Kidney tubule cell (primary cell): ENCODE measurements around the gene BCAR1.
"Not testable (repeated sequence)": the region's sequence is repeated elsewhere in the genome, so short reads cannot be mapped to it uniquely, and the experiment has no call there.

Experiments
- DNase-seq: peaks from one replicate; pipeline ENCODE4 v3.0.0-alpha.2; 2018; ENCODE audit warnings: low spot score

The BCAR1 gene, protein sequence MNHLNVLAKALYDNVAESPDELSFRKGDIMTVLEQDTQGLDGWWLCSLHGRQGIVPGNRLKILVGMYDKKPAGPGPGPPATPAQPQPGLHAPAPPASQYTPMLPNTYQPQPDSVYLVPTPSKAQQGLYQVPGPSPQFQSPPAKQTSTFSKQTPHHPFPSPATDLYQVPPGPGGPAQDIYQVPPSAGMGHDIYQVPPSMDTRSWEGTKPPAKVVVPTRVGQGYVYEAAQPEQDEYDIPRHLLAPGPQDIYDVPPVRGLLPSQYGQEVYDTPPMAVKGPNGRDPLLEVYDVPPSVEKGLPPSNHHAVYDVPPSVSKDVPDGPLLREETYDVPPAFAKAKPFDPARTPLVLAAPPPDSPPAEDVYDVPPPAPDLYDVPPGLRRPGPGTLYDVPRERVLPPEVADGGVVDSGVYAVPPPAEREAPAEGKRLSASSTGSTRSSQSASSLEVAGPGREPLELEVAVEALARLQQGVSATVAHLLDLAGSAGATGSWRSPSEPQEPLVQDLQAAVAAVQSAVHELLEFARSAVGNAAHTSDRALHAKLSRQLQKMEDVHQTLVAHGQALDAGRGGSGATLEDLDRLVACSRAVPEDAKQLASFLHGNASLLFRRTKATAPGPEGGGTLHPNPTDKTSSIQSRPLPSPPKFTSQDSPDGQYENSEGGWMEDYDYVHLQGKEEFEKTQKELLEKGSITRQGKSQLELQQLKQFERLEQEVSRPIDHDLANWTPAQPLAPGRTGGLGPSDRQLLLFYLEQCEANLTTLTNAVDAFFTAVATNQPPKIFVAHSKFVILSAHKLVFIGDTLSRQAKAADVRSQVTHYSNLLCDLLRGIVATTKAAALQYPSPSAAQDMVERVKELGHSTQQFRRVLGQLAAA

DNA sequence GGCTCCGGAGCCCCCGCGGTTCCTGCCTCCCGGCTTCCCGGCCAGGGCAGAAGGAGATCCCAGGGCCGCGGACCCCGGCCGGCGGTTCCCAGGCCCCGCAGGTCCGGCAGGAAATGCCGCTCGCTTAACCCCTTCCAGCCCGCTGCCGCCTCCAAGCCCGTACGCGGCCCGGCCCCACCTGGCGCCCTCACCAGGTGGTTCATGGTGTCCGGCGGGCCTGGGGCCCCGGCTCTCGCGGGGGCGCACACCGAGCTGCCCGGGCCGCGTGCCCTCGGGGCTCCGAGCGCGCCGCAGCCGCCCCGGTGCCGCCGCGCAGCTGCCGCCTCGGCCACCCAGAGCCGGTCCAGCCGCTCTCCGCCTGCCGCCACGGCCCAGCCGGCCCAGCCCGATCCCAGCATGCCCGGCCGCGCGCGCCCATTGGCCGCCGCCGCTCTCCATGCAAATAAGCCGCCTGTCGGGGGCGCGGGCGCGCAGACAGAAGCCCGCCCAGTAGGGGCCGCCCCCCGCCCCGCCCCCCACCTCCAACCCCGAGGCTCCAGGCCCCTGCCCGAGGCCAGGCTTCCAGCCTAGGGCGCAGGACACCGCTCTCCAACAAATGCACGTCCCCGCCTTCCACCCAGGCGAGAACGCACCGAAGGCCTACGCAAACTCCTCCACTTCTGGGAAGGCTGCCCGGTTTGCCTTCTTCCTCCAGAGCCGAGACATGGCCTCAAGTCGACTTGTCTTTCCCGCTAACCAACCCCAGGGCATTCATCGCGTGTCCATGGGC is at the start of gene BCAR1:
BCAR1 (minus strand) TSS at position 345 of the 769 bp plus-strand sequence; CDS start at position 203, 142 bp downstream.
- DNase-seq = peak; percentile 93

DNA sequence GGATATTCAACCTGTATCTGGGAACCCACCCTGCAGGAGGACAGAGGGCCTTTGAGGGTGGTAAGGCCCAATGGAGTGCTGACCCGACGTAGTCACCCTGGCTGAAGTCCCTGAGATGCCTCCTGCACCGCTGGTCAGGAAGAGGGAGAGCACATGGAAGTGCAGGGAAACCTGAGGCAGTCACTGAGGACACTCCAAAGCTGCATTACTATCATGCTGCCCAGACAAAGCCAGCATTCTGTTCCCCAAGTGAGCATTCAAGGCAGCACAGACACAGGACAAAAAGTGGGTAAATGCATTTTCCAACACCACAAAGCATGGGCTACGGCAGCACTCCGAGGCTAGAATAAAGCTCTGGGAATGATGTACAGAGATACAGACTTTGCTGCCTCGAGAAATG is 46.8 kb upstream of the BCAR1 start:
- no peak for DNase-seq

DNA sequence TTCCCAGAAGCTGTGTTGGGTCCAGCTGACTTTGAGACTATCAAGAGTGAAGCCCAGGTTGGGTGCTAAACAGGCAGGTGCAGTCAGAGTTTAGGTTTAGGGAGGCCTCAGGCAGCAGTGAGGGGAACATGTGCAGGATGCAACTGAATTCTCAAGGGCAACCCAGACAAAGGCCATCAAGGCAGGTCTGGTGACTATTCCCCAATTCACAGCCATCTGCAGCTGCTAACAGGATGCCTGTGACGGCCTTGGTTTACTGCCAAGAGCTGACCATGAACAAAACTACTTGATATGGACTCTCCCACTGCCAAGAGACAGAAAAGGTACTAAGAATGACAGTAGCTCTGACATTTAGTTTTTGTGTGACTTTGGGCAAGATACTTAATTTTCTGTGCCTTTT is 45.2 kb upstream of the BCAR1 start:
- no peak for DNase-seq

DNA sequence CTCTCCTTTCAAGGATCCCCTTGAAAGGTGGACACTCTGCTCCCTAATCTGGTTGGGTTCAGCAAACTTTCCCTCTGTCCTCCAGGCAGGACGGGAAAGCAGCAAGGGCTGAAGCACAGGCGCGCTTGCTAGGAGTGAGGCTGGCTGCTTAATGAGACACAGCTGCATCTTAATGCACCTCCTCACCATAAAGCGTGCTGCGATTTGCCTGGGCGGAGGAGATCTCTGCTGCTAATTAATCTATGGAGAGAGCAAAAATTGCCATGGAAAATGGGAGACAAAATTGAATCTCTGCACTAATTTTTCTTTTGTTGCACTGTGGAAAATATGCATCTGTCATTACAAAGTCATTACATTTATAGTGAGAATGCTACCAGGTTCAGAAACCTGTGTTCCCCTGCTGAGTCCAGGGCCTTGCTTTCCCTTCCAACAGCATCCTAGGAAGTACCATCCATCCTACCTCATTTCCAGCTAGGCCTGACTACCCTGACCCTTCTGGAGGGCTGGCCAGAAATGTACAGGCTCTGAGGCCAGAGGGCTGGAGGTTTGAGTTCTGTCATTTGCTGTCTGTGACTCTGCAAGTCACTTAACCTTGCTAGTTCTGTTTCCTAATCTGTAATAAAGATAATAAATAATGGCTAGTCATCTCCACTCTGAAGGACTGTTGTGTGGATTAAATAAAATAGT is 43.5 kb upstream of the BCAR1 start:
- DNase-seq = no peak

DNA sequence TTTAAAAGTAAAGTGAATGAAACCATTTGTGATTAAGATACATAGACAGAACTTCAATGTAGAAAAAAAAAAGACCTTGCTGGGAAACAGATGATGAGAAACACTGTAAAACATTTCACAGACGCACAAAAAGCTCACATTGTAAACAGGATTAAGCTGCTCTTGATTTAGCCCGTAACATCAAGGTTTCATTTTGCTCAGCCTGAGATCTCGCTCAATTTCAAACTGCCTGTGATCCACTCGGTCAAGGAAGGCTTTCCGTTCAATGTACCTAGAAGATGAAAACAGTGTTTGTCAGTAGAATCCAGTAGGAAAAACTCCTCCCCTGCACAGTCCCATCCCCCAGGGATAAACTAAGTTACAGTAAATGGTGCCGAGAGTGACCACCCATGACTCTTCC is 42.3 kb upstream of the BCAR1 start:
- DNase-seq = no peak

DNA sequence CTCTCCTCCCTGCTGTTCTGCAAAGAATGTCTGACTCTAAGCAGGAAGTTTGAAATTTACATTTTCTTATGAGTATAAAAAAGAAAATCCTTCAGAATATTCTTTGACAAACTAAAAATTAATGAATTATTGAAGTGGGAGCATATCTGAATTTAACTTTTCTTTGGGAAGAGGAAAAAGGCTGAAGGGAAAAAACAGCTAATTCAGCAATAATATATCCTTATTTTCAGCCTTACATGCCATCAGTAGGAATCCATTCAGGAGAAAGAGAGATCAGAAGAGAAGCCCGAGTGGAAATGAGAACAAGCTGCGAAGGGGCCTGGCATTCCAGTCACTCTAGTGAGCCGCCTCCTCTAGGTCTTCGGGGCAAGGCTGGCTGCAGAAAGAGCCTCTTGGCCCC is 41.7 kb upstream of the BCAR1 start:
- no peak for DNase-seq

DNA sequence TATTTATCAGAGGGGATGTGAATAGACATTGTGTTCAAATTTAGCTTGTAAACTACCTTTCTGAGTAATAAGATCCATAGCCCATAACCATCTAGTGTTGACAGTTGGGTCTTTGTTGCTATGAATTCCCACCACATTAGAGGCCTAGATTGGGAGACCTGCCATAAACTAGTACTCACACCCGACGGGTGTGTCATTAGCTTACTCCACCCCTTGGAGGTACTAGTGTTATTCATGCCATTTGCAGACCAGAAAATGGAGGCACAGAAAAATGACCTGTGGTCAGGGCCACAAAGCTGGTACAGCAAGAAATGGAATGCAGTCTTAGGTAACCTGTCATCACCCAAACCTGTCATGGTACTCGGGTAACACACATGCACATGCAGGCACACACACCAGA is 41.3 kb upstream of the BCAR1 start:
- DNase-seq = no peak

DNA sequence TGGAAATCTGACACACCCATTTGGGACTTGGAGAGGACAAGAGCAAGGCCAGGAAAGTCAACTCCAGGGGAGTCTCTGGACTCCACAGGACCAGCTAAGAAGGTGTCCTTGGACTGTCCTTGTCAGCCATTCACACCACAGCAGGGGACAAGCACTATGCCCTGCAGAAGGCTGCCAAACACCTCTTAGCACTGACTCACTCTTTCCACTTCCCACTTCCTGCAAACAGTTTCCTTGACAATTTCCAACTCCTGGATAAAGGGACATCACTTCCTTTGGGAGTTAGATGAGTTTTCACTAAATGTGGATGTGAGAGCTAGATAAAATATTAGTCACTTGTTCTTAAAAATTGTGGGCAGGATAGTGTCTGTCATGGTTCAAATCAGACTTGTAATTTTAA is 37.8 kb upstream of the BCAR1 start:
- DNase-seq = peak; percentile 70

DNA sequence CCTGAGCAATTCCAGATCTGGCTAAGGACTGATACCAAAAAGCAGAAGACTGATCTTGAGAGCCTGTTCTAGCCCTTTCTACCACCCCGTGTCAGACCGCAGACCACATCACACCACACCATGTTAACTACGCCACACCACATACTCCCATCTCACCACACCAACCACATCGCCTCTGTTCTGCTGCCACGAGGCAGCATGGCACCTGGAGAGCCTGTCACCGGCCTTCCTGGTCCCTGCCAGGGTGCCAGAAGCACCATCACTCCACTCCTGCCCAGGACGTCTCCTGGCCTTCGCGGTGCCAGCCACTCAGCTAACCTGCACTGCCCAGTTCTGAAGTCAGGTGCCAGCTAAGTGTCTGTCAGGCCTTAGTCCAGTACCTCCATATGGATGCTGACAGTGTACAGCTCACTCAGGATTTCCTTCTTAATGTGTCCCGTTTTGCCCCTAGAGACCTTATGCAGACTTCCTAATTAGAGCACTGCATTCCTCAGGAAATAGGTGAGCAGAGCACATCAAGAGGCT is 37.2 kb upstream of the BCAR1 start:
- no peak for DNase-seq

DNA sequence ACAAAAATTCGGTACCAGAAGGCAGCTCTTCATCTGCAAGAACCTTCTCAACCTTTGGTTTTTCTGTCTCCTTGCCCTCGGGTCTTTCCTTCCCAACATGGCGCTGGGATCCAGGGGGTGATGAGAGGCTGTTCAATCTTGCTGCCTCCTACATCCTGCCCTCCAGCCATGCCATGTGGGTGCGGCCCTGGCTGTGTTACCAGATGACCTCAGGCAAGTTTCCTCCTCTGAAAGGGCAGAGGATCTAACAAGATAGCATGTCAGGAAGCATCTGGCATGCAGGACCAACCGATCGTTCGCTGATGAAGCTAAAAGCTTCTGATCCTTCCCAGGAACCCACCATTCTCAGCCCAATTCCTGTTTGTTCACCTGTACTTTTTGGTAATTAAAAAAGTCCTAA is 36.8 kb upstream of the BCAR1 start:
- no peak for DNase-seq

DNA sequence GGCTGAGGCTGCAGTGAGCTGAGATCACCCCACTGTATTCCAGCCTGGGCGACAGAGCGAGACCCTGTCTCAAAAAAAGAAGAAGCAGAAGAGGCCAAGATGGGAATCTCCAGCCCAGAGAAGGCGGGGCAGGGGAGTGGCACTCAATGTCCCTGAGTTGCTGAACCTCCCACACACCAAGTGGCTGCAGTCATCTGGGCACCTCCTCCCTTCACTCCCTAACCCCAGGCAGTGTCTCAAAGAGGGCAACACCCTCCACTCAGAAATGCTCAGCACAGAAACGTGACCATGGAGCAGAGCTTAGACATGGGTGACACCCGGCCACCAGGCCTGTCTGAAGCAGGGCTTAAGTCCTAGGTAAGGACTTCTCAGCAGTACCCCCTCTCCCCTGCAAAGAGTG is 36.3 kb upstream of the BCAR1 start:
- DNase-seq = no peak

DNA sequence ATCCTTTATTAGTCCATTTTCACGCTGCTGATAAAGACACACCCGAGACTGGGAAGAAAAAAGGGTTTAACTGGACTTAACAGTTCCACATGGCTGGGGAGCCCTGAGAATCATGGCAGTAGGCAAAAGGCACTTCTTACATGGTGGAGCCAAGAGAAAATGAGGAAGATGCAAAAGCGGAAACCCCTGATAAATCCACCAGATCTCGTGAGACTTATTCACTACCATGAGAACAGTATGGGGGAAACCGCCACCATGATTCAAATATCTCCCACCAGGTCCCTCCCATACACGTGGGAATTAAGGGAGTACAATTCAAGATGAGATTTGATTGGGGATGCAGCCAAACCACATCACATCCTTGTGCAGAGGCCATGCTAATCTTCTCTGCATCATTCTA is 35.0 kb upstream of the BCAR1 start:
- DNase-seq = no peak

DNA sequence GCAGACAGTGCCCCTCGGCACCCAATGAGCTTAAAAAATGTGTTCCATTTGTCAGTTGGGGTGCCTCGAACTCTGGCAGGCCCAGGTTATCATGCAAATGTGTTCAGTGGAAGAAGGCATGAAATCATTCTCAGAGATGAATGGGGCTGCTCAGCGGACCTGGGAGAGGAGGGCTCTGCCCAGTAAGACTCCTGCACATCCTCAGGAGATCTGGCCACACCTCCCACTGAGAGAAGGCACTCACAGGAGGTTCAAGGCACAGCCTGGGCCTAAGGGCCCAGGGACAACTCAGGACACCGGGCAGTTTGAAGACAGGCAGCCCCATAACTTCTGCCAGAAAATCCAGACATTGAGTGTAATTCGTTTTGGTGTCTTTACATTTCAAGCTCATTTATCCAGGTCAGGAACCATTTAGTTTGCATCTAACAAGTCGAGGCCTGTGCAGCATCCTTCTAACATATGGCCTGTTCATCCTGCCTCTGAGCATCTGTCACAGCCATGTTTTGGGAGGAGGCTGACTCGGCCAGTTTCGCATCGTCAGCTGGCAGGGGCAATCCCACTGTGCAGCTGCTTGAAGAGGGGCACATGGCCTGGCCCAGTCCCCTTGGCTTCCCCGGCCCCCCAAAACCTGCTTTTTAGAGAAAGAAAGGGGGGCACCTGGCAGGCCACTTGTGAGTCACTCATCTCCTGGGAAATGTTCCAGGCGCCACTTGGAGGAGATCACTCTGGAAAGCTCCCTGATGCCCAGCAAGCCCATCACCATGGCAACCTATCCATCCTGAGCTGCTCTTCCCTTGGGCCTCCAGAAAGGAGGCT is 31.2 kb upstream of the BCAR1 start:
- DNase-seq = peak; percentile 36

DNA sequence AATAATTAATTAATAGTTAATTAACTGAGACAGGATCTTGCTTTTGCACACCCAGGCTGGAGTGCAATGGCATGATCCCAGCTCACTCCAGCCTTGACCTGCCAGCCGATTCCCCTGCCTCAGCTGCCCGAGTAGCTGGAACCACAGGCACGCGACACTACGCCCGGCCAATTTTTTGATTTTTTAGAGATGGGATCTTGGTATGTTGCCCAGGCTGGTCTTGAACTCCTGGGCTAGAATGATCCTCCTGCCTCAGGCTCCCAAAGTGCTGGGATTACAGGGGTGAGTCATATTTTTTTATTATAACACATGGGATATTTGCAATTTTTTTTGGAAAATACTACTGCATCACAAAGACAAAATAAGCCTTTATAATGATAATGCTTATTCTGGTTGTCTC is 30.4 kb upstream of the BCAR1 start:
- no peak for DNase-seq

DNA sequence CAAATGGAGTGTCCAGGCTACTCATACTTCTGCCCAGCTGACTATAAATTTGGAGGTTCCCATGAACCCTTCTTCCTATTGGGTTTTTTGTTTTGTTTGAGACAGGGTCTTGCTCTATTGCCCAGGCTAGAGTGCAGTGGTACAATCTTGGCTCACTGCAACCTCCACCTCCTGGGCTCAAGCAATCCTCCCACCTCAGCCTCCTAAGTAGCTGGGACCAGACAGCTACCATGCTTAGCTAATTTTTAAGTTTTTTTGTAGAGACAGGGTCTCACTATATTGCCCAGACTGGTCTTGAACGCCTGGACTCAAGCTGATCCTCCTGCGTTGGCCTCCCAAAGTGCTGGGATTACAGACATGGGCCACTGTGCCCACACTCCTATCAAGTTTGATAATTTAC is 29.6 kb upstream of the BCAR1 start:
- not testable (repeated sequence) for DNase-seq

DNA sequence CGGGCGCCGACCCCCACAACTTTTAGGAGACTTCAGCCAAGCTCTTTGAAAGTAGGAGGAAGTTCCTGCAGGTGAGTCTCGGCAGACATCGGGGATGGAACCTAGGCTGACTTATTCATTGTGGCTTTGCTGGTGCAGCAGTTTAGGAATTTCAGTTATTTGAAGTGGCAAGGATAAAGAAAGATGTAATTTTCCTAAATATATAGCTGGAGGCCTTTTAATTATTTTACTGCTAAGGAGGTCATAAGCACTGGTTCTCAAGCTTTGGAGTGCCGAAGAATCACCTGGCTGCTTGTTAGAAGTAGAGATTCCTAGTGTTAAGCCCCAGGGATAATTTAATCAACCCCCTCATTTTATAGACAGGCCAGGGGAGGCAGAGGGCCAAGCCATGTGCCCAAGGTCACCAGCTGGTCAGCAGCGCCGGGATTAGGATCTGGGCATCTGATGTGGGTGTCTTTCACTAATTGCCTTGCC is 28.9 kb upstream of the BCAR1 start:
- DNase-seq = peak; percentile 52

DNA sequence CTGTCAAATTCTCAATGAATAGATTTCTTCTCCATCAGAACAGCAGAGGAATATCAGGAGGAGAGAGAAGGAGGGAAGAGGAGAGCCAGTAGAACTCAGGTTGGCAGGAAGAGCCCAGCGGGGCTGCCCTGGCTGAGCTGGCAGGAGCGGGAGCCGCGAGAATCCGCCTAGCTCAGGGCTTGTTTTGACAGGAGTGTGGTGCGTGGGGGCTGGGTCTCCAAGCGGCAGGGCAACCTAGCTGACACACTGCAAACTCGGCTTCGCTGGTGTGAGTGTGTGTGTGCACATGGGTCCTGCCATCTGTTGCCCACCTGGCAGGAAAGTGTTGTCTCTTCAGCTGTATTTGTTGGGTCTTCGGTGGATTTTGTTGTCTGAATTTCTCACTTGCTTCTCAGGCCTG is 27.9 kb upstream of the BCAR1 start:
- no peak for DNase-seq

DNA sequence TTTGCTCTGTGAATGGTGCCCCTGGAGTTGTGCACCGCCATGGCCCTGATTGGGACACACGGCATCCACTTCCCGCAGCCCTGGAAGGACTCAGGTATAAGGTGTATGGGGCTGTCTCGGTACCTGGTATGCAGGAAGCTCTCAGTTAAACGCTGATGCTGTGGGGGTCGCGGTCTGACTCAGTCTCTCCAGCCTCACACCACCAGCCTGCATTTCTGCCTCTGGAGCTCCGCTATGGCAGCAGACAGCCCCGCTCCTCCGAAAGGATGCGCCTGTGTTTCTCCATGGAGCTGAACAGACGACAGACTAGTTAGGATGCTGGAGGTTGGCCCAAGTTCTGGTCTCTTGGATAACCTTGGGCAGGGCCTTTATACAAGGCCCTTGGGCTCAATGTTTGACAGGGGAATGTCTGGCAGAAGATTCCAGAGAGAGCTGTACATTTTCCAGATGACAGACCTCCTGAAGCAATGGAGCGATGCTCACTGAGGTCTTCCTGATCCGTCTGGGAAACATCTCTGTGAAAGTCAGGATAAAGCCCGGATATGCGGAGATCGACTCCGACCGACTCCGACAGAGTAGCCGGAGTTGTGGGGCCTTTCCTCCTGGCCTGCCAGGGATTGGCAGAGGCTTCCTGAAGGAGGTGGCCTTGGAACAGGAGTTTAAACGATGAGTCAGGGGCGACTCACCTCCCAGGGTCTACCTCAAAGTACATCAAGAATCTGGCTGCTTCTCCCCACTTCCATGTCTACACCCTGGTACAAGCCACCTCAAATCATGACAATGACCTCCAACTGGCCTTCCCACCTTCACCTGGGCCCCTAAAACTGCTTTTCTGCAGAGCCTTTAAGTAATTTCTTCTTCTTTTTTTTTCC is 21.9 kb upstream of the BCAR1 start:
- DNase-seq = peak; percentile 71

DNA sequence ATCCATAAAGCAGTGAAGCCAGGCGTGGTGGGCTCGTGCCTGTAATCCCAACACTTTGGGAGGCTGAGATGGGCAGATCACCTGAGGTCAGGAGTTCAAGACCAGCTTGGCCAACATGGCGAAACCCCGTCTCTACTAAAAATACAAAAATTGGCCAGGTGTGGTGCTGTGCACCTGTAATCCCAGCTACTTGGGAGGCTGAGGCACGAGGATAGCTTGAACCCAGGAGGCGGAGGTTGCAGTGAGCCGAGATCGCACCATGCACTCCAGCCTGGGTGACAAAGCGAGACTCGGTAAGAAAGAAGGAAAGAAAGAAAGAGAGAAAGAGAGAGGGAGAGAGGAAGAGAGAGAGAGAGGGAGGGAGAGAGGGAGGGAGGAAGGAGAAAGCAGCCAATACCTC is 21.2 kb upstream of the BCAR1 start:
- not testable (repeated sequence) for DNase-seq

DNA sequence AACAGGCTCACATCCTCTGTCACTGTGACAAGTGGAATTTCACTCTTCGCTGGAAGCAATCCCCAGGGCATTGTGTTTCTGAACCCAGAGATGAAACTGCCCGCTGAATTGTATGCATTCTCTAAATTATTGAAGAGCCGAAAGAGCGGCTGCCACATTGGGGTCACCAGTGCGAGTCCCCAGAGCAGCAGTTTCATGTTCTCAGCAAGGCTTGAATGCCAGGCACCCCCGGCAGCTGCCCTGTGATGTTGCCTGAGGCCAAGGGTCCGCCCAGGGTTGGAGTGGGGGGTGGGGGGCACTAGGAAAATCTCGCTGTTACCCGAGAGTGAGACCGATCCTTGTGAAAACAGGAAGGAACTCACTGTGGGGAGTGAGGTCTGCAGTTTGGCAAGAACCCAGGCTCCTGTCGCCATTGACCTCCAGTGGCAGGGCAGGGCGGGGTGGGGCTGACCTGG is 20.7 kb upstream of the BCAR1 start:
- DNase-seq = no peak
